Neutrophil (primary cell): ENCODE data around the gene CACNA1I.

Experiments used
- H3K27ac ChIP-seq: fragments of 200-600 bp; sonication (generic); 2 replicates; pipeline ENCODE4 v1.5.1; 2016; ENCODE audit warnings: mild to moderate bottlenecking, moderate library complexity
- H3K27me3 ChIP-seq: fragments of 200-600 bp; sonication (generic); 2 replicates; pipeline ENCODE4 v1.6.0; 2016; ENCODE audit warnings: mild to moderate bottlenecking
- H3K36me3 ChIP-seq: fragments of 200-600 bp; sonication (generic); 2 replicates; pipeline ENCODE4 v1.5.1; 2017
- H3K4me1 ChIP-seq, 2 experiments: fragments of 200-600 bp in 1 of 2; sonication (generic) in 1 of 2; 1 replicate in 1 of 2; 2 replicates in 1 of 2; pipeline versions ENCODE4 v1.5.1 to v1.6.1; 2013 to 2016; ENCODE audit warnings: low read depth in 1 of 2, low read length in 1 of 2, mild to moderate bottlenecking in 1 of 2, moderate library complexity in 1 of 2; ENCODE audit not compliant: control insufficient read depth in 1 of 2, insufficient read depth in 1 of 2
- H3K4me3 ChIP-seq, 2 experiments: fragments of 200-600 bp in 1 of 2; sonication (generic) in 1 of 2; 1 replicate in 1 of 2; 2 replicates in 1 of 2; pipeline ENCODE4 v1.5.1; 2013 to 2016; ENCODE audit warnings: low read depth in 1 of 2, low read length in 1 of 2, mild to moderate bottlenecking in 1 of 2, moderate library complexity in 1 of 2
- H3K9me3 ChIP-seq: fragments of 200-600 bp; sonication (generic); 2 replicates; pipeline ENCODE4 v1.5.1; 2016
- CTCF ChIP-seq: fragments of 200-600 bp; sonication (generic); IDR thresholded peaks from 2 replicates; pipeline ENCODE4 v1.5.1; 2016; ENCODE audit warnings: antibody characterized with exemption

Gene CACNA1I

GRCh38 chr22:39597236-39597869 lies 26.8 kb downstream of the CACNA1I start:
- no peak overlapping the region for H3K27ac ChIP-seq
- H3K27me3 ChIP-seq = peaks cover 74% of the 10 kb centered on the region
- H3K4me1 ChIP-seq = no peaks in the 10 kb centered on the region
- H3K36me3 ChIP-seq = no peaks in the 10 kb centered on the region
- no peak for TF ChIP-seq CTCF
- H3K4me3 ChIP-seq = no peak overlapping the region
- no peaks in the 10 kb centered on the region for H3K9me3 ChIP-seq

GRCh38 chr22:39598017-39598965 lies 27.7 kb downstream of the CACNA1I start:
- Histone ChIP-seq H3K9me3 (no peaks in the 10 kb centered on the region), H3K27ac (no peak overlapping the region), H3K36me3 (no peaks in the 10 kb centered on the region), H3K4me3 (no peak overlapping the region), H3K4me1 (no peaks in the 10 kb centered on the region), H3K27me3 (peaks cover 64% of the 10 kb centered on the region)
- no peak for TF ChIP-seq CTCF

GRCh38 chr22:39600491-39601179 lies 30.1 kb downstream of the CACNA1I start:
- Histone ChIP-seq H3K36me3 (no peaks in the 10 kb centered on the region), H3K4me1 (no peaks in the 10 kb centered on the region), H3K27me3 (peaks cover 57% of the 10 kb centered on the region), H3K27ac (no peak overlapping the region), H3K9me3 (no peaks in the 10 kb centered on the region), H3K4me3 (no peak overlapping the region)
- no peak for TF ChIP-seq CTCF

- no peak overlapping the region for H3K4me3 ChIP-seq
- TF ChIP-seq CTCF = no peak
- H3K27me3 ChIP-seq = peaks cover 54% of the 10 kb centered on the region
- H3K9me3 ChIP-seq = no peaks in the 10 kb centered on the region
- H3K36me3 ChIP-seq = no peaks in the 10 kb centered on the region
- H3K4me1 ChIP-seq = no peaks in the 10 kb centered on the region
- no peak overlapping the region for H3K27ac ChIP-seq
Observed at GRCh38 chr22:39601180-39601535, 30.6 kb downstream of the CACNA1I start.

GRCh38 chr22:39603345-39603744 lies 32.8 kb downstream of the CACNA1I start:
- Histone ChIP-seq H3K27ac (no peak overlapping the region), H3K4me1 (no peaks in the 10 kb centered on the region), H3K36me3 (no peaks in the 10 kb centered on the region), H3K9me3 (no peaks in the 10 kb centered on the region), H3K4me3 (no peak overlapping the region), H3K27me3 (peaks cover 50% of the 10 kb centered on the region)
- no peak for TF ChIP-seq CTCF
